HEK293T (cell line): ENCODE measurements around the gene PAFAH1B1.

Source experiments
- FOXA1 ChIP-seq: fragments of 450-650 bp; IDR thresholded peaks from 2 replicates; pipeline ENCODE4 v1.6.1; 2016; ENCODE audit warnings: mild to moderate bottlenecking
- FOXK2 ChIP-seq: fragments of 450-650 bp; IDR thresholded peaks from 2 replicates; pipeline ENCODE4 v1.6.1; 2016; ENCODE audit warnings: mild to moderate bottlenecking
- FOXM1 ChIP-seq: fragments of 450-650 bp; IDR thresholded peaks from 2 replicates; pipeline ENCODE4 v1.6.1; 2017; ENCODE audit warnings: mild to moderate bottlenecking, borderline replicate concordance
- NFRKB ChIP-seq: fragments of 450-650 bp; IDR thresholded peaks from 2 replicates; pipeline ENCODE4 v1.6.1; 2016; ENCODE audit warnings: mild to moderate bottlenecking, moderate library complexity
- ZNF384 ChIP-seq: fragments of 450-650 bp; IDR thresholded peaks from 2 replicates; pipeline ENCODE4 v1.6.1; 2016
- TF ChIP-seq, protein P1 (sequence below): fragments of 450-650 bp; IDR thresholded peaks from 2 replicates; pipeline ENCODE4 v1.6.1; 2016

DNA sequence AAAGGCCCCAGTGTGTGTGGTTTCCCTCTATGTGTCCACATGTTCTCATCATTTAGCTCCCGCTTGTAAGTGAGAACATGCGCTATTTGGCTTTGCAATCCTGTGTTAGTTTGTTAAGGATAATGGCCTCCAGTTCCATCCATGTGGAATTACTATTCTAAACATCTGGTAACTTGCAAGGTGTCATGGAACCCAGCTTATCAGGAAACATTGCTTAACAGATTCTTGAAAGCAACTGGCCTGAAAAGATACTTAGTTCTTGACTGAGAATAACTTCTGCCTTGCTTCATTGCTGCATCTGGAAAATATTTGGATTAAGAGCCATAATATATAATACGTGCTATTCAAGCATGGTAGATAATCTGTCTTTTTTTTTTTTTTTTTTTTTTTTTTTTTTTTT is 27.8 kb downstream of the PAFAH1B1 start:
- TF ChIP-seq ZNF384 (no peak), FOXM1 (no peak), FOXK2 (no peak), NFRKB (no peak), FOXA1 (no peak)
- TF ChIP-seq, protein P1, sequence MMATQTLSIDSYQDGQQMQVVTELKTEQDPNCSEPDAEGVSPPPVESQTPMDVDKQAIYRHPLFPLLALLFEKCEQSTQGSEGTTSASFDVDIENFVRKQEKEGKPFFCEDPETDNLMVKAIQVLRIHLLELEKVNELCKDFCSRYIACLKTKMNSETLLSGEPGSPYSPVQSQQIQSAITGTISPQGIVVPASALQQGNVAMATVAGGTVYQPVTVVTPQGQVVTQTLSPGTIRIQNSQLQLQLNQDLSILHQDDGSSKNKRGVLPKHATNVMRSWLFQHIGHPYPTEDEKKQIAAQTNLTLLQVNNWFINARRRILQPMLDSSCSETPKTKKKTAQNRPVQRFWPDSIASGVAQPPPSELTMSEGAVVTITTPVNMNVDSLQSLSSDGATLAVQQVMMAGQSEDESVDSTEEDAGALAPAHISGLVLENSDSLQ = no peak
